Colonic mucosa (tissue), 4 donors: ENCODE data around the gene OSGEP. TPM values are rescaled to one million over a fixed set of nuclear protein-coding genes. Genes with fewer than 3 reads are reported as not detected.

Experiments used
- DNase-seq: peaks from one replicate; pipeline ENCODE4 v3.0.0-alpha.2; 2020
- H3K27ac ChIP-seq: fragments of 200-600 bp; one replicate; pipeline ENCODE4 v1.8.0; 2021
- H3K27me3 ChIP-seq: fragments of 200-600 bp; one replicate; pipeline ENCODE4 v1.8.0; 2021
- H3K36me3 ChIP-seq: fragments of 200-600 bp; one replicate; pipeline ENCODE4 v1.8.0; 2021
- H3K4me1 ChIP-seq: fragments of 200-600 bp; one replicate; pipeline ENCODE4 v1.8.0; 2021; ENCODE audit warnings: mild to moderate bottlenecking
- H3K4me3 ChIP-seq: fragments of 200-600 bp; one replicate; pipeline ENCODE4 v1.8.0; 2021
- H3K9ac ChIP-seq, 2 donors: one replicate each; pipeline ENCODE4 v1.7.0; 2013; ENCODE audit warnings: control low read depth in 2 of 2, low read depth in 2 of 2, low read length in 2 of 2
- H3K9me3 ChIP-seq: fragments of 200-600 bp; one replicate; pipeline ENCODE4 v1.8.0; 2021
- CTCF ChIP-seq: fragments of 200-600 bp; IDR thresholded peaks from one replicate; pipeline ENCODE4 v1.8.0; 2022; ENCODE audit warnings: antibody characterized with exemption, mild to moderate bottlenecking
- intact Hi-C: fragments of 100-400 bp; cut with DNase I; formaldehyde crosslinking; loops from one replicate; pipeline ENCODE4 v1.14.1; 2022
- total RNA-seq, 2 donors: library from RNA; stranded (reverse); fragmentation: NEBNext Ultra II Directional in 1 of 2; extraction: Animal tissue kit (Norgen Biotek cat#: 25700) in 1 of 2; gene quantifications; one replicate each; pipeline ENCODE4 v1.2.1, GENCODE V29; 2021
- donor health status: healthy.
- donor health status: DM: no; HTN: no; CAD: no.
- donor health status: DM: no; HTN: no; CAD: no.

OSGEP gene
- total RNA-seq, 2 donors from 2014 or later = 26.9 to 42.0 TPM

GRCh38 chr14:20413744-20414082 is 40.9 kb downstream of the OSGEP start:
- Histone ChIP-seq H3K4me1 (peaks cover 10% of the 10 kb centered on the region), H3K27ac (peak overlapping the region; percentile 98), H3K27me3 (no peaks in the 10 kb centered on the region), H3K36me3 (no peaks in the 10 kb centered on the region), H3K4me3 (peak overlapping the region; percentile 62), H3K9ac (peak overlapping the region; percentile 84 to 98), H3K9me3 (no peaks in the 10 kb centered on the region)
- intact Hi-C loops = loop anchor here (5.0 to 10.0 kb wide), 3 partner anchors 44 to 271 kb away; partner anchors contain the start of genes ANG, APEX1 and RNASE4
- TF ChIP-seq CTCF = no peak
- DNase-seq = peak; percentile 36

- DNase-seq = peak; percentile 95
- intact Hi-C loops = loop anchor here (5.0 to 10.0 kb wide), 3 partner anchors 44 to 272 kb away; partner anchors contain the start of genes ANG, APEX1 and RNASE4
- no peak for TF ChIP-seq CTCF
- Histone ChIP-seq H3K9me3 (no peaks in the 10 kb centered on the region), H3K9ac (peak within 1 kb of the TSS; percentile 84 to 98), H3K27ac (peak within 1 kb of the TSS; percentile 98), H3K4me1 (peaks cover 10% of the 10 kb centered on the region), H3K36me3 (no peaks in the 10 kb centered on the region), H3K27me3 (no peaks in the 10 kb centered on the region), H3K4me3 (peak within 1 kb of the TSS; percentile 62)
Measured at GRCh38 chr14:20412876-20413743, 41.5 kb downstream of the OSGEP start, which contains the start of gene TEP1. TEP1 (minus strand) TSS chr14:20413501; CDS start chr14:20408439, 5,062 bp downstream.

GRCh38 chr14:20412411-20412810 is 42.2 kb downstream of the OSGEP start:
- H3K4me3 ChIP-seq = peak overlapping the region; percentile 62
- H3K27me3 ChIP-seq = no peaks in the 10 kb centered on the region
- H3K27ac ChIP-seq = peak overlapping the region; percentile 98
- H3K4me1 ChIP-seq = peaks cover 10% of the 10 kb centered on the region
- DNase-seq = no peak
- intact Hi-C loops = loop anchor here (5.0 to 10.0 kb wide), 3 partner anchors 45 to 272 kb away; partner anchors contain the start of genes ANG, APEX1 and RNASE4
- no peaks in the 10 kb centered on the region for H3K36me3 ChIP-seq
- no peaks in the 10 kb centered on the region for H3K9me3 ChIP-seq
- TF ChIP-seq CTCF = no peak
- peak overlapping the region; percentile 84 to 98 for H3K9ac ChIP-seq

GRCh38 chr14:20409226-20409625 is 45.4 kb downstream of the OSGEP start:
- H3K4me3 ChIP-seq = no peak overlapping the region
- no peak overlapping the region for H3K27ac ChIP-seq
- H3K9ac ChIP-seq = no peak overlapping the region
- peaks cover 1% of the 10 kb centered on the region for H3K4me1 ChIP-seq
- no peaks in the 10 kb centered on the region for H3K27me3 ChIP-seq
- H3K36me3 ChIP-seq = peaks cover 5% of the 10 kb centered on the region
- TF ChIP-seq CTCF = no peak
- H3K9me3 ChIP-seq = no peaks in the 10 kb centered on the region
- DNase-seq = no peak
- intact Hi-C loops = loop anchor here (5.0 kb wide), 1 partner anchor 63 kb away; no protein-coding TSS in a partner anchor

- H3K27ac ChIP-seq = no peak overlapping the region
- H3K4me1 ChIP-seq = no peaks in the 10 kb centered on the region
- H3K4me3 ChIP-seq = no peak overlapping the region
- H3K36me3 ChIP-seq = peaks cover 16% of the 10 kb centered on the region
- TF ChIP-seq CTCF = no peak
- no peak for DNase-seq
- intact Hi-C loops = no loop called here
- no peak overlapping the region for H3K9ac ChIP-seq
- no peaks in the 10 kb centered on the region for H3K9me3 ChIP-seq
- H3K27me3 ChIP-seq = no peaks in the 10 kb centered on the region
Measured at GRCh38 chr14:20403521-20403920, 51.1 kb downstream of the OSGEP start.
